Measurements from ENCODE around the gene RGS10. TPM values are rescaled to one million over a fixed set of nuclear protein-coding genes. Genes with fewer than 3 reads are reported as not detected.
A peak's percentile ranks its signal among the peaks of the same experiment; 100 is the strongest.

The RGS10 gene
- total and polyA plus RNA-seq, 12 donors: 1.9 to 16.5 (median 3.8) TPM

GRCh38 chr10:119555178-119555784 is 12.8 kb upstream of the RGS10 start:
- no peak overlapping the region for H3K27ac ChIP-seq
- no peak for TF ChIP-seq CTCF (IDR thresholded peaks at IDR 0.05)
- ATAC-seq: no peak
- H3K36me3 ChIP-seq: no peaks in the 10 kb centered on the region
- no peaks in the 10 kb centered on the region for H3K9me3 ChIP-seq
- WGBS, 2 donors: 90 to 92% methylated on average over 6 of the region's 6 CpGs
- H3K27me3 ChIP-seq: no peaks in the 10 kb centered on the region
- H3K4me1 ChIP-seq: no peaks in the 10 kb centered on the region
- DNase-seq: no peak
- intact Hi-C loops (cut with DNase I): no loop called here
- H3K4me3 ChIP-seq: no peak overlapping the region

GRCh38 chr10:119550827-119551226 is 8.3 kb upstream of the RGS10 start:
- H3K9me3 ChIP-seq: no peaks in the 10 kb centered on the region
- TF ChIP-seq CTCF (IDR thresholded peaks at IDR 0.05): no peak
- WGBS, 2 donors: 79 to 84% methylated on average over 4 of the region's 4 CpGs
- H3K27me3 ChIP-seq: peaks cover 0 to 32% (median 14%) of the 10 kb centered on the region in 7 donors
- H3K36me3 ChIP-seq: no peaks in the 10 kb centered on the region
- no peaks in the 10 kb centered on the region for H3K4me1 ChIP-seq
- no peak for DNase-seq
- peak in 1 of 8 donors; percentile 42 for ATAC-seq
- H3K27ac ChIP-seq: no peak overlapping the region
- intact Hi-C loops (cut with DNase I): no loop called here
- no peak overlapping the region for H3K4me3 ChIP-seq

GRCh38 chr10:119549247-119549999 is 6.9 kb upstream of the RGS10 start:
- intact Hi-C loops (cut with DNase I): no loop called here
- Histone ChIP-seq H3K9me3 (no peaks in the 10 kb centered on the region), H3K36me3 (no peaks in the 10 kb centered on the region), H3K27me3 (peaks cover 0 to 42% (median 14%) of the 10 kb centered on the region in 7 donors), H3K4me3 (no peak overlapping the region), H3K4me1 (no peaks in the 10 kb centered on the region), H3K27ac (no peak overlapping the region)
- DNase-seq (no peak), ATAC-seq (no peak)
- no peak for TF ChIP-seq CTCF (IDR thresholded peaks at IDR 0.05)
- 65 to 67% methylated on average over 2 of the region's 2 CpGs for WGBS, 2 donors

GRCh38 chr10:119546009-119546408 is 3.5 kb upstream of the RGS10 start:
- no peak for TF ChIP-seq CTCF (IDR thresholded peaks at IDR 0.05)
- Histone ChIP-seq H3K36me3 (no peaks in the 10 kb centered on the region), H3K9me3 (no peaks in the 10 kb centered on the region), H3K27ac (no peak overlapping the region), H3K4me3 (no peak overlapping the region), H3K27me3 (peaks cover 0 to 64% (median 44%) of the 10 kb centered on the region in 7 donors), H3K4me1 (peaks cover 0 to 25% (median 16%) of the 10 kb centered on the region in 9 donors)
- ATAC-seq (no peak), DNase-seq (no peak)
- WGBS, 2 donors: 44 to 49% methylated on average over 3 of the region's 3 CpGs
- intact Hi-C loops (cut with DNase I): no loop called here

Measured in heart right ventricle (tissue), 16 donors.